Left renal cortex interstitium (tissue), 4 donors: ENCODE data around the gene CCNF. TPM values are rescaled to one million over a fixed set of nuclear protein-coding genes. Genes with fewer than 3 reads are reported as not detected.
A peak's percentile ranks its signal among the peaks of the same experiment; 100 is the strongest.

Experiments used
- DNase-seq, 4 donors: peaks; one replicate each; pipeline ENCODE4 v3.0.0-alpha.2; 2013; ENCODE audit warnings: low read depth in 4 of 4, low spot score in 2 of 4, missing footprints in 1 of 4
- polyA plus RNA-seq, 4 donors: library from polyadenylated mRNA; unstranded; fragments of 120-200 nt; gene quantifications; one replicate each; pipeline ENCODE4 v1.2.1, GENCODE V29; 2013; ENCODE audit not compliant: insufficient read length in 4 of 4

CCNF gene
- polyA plus RNA-seq, 4 donors = 8.8 to 14.1 (median 11.2) TPM

DNA sequence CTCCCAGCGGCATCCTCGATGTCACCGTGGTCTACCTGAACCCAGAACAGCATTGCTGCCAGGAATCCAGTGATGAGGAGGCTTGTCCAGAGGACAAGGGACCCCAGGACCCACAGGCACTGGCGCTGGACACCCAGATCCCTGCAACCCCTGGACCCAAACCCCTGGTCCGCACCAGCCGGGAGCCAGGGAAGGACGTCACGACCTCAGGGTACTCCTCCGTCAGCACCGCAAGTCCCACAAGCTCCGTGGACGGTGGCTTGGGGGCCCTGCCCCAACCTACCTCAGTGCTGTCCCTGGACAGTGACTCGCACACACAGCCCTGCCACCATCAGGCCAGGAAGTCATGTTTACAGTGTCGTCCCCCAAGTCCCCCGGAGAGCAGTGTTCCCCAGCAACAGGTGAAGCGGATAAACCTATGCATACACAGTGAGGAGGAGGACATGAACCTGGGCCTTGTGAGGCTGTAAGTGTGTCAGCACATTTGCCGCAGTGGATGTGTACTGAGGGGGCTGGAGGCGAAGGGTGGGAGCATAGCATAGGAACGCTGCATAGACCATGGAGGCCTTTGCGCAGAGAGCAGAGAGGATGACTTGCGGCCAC is 27.4 kb downstream of the CCNF start:
- DNase-seq = no peak

DNA sequence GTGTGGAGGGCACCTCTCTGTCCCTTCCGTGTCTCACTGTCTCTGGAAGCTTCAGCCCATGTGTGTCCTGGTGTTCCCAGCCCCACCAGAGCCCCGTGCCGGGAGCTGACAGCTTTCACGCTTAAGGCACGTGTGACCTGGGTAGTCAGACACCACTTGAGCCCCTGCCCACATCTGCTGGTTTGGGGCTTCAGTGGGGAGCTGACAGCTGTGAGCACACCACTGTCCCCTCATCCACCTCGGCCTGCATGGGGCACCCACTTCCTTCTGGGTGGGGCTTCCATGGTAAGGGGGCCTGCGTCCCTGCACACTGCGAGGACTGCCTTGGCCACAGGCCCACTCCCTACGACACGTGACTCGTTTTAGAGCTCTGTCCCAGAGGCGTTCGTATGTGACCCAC is 28.0 kb downstream of the CCNF start:
- DNase-seq = no peak

DNA sequence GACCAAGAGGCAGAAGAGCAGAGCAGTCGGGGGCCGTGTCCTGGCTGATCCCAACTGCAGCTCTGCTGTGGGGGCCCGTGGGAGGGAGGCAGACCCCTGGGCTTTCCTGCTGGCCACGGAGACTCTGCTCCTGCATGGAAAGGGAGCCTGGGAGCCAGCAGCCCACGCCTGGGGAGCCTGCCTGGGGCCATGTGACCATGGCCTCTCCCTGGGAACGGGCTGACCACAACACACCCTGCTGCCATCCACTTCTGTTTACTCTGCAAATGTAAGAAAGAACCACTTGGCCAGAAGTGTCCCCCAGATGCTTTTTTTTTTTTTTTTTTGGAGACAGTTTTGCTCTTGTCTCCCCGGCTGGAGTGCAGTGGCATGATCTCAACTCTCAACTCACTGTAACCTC is 28.7 kb downstream of the CCNF start:
- no peak for DNase-seq

DNA sequence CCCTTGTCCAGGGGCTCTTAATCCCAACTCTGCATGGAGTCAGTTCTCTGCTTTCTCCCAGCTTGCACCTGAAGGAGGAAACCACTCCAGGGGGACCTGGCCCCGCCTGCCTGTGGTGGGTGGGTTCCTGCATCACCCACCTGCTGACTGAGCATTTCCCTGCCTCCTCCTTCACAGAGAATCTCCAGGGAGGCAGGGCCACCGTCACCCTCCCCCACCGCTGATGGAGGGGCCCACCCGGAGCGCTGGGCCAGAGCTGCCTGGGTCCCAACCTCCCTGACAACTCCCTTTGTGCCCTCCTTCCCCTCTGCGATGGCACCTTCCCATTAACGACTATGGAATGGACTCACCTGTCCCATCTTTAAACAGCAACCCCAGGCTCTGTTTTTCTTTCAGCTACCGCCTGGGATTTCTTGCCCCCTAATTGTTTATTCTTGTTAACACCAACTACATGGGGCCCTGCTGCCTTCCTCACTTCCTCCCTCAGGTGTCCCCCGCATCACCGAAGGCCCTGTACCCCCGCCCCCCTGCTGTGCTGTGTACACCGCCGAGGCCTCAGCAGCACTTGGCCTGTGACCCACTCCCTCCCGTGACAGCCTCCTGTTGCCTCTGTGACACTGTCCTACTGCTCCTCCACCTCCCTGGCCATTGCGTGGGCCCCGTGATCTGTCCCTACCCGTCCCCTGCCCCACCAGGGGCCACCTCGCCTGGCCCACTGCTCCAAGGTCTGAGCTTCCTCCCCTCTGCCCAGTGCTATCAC is 29.8 kb downstream of the CCNF start:
- no peak for DNase-seq

DNA sequence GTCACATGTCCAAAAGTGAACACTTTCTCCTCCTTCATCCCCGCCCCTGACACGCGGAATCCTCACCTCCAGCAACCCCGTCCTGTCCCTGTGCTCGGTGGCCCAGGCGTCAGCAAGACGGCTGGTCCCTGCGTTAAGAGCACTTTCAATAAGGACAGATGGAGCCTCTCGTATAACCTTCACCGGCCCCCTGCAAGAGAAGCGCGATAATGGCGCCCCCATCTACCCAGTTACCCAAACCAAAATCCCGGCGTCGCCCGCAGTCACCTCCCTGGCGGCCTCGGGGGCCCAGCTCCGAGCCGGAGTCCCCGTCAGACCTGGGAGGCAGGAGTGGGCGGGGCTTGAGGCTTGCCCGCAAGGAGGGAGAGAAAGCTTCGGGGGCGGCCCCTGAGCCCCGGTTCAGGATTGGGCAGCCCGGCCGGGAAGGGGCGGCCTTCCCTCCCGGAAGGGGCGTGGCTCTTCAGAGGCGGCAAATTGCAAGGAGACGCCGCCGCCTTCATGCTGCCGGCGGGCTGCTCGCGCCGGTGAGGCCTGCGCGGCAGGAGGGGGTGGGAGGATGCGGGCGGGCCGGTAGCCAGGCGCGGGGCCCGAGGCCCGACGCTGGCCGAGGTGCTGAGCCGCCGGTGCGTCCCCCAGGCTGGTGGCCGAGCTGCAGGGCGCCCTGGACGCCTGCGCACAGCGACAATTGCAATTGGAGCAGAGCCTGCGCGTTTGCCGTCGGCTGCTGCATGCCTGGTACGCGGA is 30.6 kb downstream of the CCNF start, which contains the start of gene TEDC2:
Gene TEDC2, plus strand, starts transcription at position 463 of the 744 bp plus-strand sequence. Its CDS starts 36 bp downstream, at position 499.
- peak in 3 of 4 donors; percentile 82 to 93 (median 83) for DNase-seq

DNA sequence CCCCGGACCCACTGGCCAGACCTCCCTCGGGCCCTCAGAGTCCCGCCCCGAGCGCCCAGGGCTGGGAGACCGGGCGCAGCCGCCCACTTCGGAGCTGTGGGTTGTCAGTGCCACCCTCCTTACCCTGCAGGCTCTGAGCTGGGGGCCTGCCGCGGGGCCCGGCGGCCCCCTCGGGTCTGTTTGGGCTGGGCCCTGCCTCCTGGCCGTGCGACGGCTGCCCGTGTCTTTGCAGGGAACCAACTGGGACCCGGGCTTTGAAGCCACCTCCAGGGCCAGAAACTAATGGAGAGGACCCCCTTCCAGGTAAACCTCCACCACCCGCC is 31.1 kb downstream of the CCNF start:
- no peak for DNase-seq

DNA sequence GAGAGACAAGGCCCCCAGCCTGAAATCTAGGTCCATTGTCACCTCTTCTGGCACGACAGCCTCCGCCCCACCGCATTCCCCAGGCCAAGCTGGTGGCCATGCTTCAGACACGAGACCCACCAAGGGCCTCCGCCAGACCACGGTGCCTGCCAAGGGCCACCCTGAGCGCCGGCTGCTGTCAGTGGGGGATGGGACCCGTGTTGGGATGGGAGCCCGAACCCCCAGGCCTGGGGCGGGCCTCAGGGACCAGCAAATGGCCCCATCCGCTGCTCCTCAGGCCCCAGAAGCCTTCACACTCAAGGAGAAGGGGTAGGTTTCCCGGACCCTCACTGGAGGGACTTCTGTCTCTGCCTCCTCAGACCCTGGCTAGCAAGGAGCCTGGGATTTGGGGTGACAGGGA is 31.7 kb downstream of the CCNF start:
- DNase-seq = no peak

DNA sequence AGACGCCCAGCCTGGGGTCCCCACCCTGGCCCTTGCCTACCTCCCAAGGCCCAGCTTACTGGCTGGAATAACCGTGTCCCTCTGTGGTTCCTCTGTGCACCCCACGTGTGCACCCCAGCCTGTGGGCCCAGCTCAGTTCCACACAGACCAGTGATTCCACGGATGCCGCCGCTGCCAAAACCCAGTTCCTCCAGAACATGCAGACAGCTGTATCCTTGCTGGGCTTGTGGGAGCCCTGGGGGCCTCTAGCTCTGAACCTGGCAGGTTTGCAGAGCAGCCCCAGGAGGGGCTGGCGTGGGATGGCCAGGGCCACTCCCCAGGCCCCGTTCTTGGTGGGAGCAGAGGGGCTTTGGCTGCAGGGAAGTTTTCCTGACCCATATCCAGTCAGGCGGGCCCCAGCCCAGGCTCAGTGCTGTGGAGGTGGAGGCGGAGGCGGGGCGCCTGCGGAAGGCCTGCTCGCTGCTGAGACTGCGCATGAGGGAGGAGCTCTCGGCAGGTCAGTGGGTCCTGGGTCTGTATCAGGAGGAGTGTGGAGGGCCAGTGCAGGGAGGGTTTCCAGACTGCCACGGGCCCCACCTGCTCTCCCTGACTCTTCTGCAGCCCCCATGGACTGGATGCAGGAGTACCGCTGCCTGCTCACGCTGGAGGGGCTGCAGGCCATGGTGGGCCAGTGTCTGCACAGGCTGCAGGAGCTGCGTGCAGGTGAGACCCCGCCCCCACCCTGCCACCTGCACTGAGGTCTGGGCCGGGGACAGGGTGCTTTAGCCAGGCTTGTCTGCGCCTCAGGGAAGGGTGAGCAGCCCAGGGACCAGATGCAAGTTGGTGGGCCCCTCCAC is 33.0 kb downstream of the CCNF start:
- no peak for DNase-seq

DNA sequence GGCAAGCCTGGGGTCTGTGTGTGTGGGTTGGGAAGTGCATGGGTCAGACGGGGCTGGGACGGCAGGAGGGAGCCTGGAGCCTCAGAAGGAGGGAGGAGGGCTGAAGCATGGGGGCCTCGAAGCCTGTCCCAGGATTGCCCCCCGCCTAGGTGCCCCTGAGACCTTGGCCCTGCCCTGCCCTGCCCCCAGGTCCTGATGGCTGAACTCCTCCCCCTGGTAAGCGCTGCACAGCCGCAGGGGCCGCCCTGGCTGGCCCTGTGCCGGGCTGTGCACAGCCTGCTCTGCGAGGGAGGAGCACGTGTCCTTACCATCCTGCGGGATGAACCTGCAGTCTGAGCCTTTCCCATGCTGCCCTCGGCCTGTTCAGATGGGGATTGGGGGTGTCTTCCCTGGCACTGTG is 35.1 kb downstream of the CCNF start:
- DNase-seq = no peak

DNA sequence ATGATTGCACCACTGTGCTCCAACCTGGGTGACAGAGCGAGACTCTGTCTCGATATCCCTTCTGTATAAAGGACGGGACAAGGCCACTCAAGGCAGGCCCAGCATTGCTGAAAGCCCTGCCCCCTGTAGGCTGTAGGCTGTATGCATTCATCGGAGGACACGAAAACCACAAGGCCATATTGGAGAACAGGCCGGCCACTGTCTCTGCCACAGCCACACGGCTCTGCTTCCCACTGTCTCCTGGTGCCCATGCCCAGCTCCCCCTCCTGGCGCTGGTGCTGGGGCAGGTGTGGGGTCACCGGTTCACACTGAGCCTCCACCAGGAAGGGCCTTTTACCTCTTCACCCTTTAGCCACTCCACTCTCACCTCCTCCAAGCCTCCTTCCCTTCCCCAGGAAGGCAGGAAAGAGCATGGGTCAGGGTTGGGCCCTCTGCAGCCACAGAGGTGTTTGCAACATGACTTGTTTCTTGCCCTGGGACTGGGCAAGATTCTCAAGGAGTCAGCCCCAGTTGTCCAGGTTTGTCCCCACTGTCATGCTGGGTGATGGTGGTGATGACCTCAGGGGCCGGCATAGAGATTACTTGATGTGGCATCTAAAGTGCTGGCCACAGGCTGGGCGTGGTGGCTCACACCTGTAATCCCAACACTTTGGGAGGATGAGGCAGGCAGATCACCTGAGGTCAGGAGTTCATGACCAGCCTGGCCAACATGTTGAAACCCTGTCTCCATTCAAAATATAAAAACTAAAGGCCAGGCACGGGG is 36.6 kb downstream of the CCNF start:
- no peak for DNase-seq

DNA sequence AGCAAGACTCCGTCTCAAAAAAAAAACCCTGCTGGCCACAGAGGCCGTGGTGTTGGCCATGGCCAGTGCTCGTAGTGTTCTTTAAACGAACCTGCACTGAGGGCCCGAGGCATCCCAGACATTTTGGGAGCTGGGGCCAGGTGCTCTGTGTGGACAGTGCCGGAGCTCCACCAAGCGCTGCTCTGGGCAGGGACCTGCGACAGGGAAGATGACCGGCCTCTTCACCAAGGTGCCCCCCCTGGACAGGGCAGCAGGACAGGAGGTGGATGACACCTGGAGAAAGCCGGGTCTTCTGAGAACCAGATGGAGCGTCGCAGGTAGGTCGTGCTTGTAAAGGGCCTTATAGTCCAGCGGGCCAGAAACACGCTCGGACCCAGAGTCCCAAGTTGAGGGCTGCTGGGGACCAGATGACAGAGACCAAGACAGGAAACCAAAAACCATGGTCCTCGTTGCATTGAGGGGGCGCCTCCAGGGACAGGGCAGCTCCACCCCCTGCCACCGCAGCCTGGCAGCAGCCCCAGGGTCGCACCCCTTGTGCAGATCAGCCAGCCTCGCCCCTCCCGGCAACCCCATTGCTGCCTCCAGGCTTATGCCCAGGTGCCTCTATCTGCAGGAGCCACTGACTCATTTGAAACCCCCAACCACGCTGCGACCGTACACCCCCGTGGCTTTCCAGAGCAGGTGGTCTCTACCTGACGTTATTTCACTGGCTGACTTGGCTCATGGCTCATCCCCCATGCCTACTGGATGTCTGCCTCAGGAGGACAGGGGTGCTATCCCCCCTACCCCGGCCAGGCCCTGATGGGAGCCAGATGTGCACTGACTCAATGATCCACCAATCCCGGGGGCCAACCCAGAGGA is 37.6 kb downstream of the CCNF start:
- no peak for DNase-seq

DNA sequence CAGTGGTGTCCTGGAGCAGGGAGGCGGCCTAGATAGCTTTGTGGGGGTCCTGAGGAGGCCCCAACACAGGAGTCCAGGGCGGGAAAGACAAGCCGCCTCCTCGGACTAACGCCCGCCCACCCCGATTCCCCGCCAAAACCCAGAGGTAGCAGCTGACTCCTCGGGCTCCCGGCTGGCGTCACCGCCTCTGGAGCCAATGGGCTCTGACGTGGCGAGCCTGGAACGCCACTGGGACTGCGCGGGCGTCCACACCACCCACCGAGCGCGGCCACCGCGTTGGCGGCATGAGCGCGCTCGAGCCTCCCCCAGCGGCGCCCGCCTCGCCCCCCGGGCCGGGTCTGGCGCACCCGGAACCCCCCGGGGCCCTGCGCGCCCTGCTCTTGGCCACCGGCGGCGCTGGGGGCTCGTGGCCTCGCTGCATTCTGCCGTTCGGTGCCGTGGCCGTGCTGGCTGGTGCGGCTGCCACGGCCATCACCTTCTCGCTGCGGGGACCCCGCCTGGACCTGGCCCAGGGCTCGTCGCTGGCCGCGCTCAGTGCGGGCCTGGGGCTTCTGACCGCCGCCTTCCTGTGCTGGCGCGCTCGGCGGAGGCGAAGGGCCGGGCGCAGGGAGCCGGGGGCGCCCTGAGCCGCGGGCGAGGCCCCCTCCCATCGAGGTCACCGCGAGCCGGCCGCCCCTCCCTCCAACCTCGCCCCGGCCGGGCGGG is 38.4 kb downstream of the CCNF start:
- DNase-seq = no peak

DNA sequence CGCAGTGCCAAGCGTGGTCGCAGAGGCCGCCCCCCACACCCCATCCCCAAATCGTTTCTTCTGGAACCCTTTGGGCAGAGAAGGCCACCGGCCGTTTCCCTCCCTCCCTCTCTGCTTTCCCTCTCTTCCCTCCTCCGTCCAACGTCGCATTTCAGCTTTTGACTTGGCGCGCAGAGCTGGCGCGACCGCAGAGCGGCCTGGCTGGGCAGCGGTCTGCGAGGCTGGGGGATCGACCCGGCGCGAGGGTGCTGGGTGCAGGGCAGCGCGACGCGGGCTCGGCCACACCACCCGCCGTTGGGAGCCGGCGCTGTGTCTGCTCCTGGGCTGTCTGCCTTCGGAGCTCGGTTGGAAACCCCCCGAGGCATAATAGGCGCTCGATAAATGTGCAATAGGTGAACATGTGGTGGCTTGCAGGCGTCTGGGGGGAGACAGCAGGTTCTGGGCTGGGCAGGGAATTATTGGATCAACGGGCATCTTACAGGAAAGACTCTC is 39.0 kb downstream of the CCNF start:
- DNase-seq = no peak

DNA sequence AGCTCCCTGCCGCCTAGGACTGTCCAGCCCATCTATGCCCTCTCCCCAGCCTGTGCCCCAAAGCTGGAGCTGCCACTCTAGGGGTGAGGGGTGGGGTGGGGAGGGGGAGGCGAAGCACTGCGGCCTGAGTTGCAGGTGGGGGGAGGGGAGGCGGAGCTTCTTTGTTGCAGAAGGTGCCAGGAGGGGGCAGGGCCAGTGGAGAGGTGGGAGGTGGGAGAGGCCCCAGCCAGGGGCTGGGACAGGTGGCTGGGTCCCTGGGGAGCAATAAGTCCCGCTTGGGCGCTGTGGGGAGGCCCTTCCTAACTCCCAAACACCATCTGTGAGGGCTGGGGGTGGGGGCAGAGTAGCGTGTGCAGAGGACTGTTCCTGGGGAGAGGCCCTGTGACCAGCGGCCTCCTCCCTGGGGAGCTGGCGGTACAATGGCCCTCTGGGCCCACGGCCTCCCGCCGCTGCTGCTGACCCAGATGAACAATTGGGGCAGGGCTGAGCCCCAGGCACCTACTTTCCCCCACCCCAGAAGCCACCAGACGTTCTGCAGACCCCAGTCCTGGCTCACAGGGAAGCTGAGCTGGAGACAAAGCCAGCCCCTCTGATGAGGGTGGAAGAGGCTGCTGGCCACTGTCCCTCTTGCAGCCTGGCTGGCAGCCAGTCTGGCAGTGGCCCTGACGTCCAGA is 39.6 kb downstream of the CCNF start:
- DNase-seq = no peak

DNA sequence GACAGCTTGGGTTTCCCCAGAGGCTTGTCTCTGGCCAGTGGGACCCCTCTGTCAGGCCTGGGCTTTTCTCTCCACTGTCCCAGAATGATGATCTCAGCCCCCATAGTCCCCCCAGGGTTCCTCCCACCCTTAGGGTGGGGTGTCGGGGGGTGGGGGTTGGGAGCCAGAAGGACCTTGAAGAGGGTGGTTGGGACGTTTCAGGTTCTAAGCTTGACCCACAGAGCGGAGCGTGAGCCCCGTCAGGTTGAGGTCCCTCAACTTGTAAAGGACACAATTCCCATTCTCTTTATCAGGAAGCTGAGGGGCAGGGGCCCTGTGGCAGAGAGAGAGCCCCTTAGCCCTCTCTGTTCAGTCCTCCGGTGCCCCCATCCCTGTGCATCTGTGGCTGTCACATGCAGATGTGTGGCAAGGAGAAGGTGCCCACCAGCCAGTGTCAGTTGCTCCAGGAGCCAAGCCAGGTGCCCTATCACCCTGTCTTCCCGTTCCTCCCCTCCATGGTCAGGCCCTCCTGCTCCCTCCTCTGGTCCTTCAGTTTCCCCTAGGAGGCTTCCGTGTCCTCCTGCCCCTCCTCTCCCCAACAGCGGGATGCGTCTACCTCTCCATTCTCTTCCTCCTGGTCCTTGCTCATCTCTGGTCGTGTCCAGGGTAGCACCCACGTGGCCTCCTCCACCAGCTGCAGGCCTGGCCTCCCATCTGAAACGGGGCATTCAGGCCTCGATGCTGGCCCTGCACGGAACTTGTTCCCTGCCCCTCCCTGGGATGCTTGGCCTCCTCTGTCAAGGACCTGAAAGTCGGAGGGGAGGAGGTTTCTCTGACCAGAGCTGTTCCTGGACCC is 40.4 kb downstream of the CCNF start:
- DNase-seq = no peak

DNA sequence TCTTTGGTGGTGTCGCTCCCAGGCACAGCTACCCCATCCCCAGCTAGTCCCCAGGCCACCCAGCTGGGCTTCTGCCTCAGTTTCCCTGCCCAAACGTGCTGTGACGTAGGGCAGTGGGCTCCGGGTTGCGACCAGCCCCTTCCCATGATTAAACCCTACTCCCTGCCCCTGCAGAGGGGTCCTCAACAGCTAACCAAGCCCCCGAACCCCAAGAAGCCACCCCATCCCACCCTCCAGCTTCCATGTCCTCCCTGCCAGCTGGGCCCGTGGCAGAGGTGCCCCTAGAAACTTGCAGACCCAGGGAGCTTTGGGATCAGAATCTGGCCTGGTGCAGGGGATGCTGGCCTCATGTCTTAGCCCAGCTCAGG is 41.0 kb downstream of the CCNF start:
- no peak for DNase-seq

DNA sequence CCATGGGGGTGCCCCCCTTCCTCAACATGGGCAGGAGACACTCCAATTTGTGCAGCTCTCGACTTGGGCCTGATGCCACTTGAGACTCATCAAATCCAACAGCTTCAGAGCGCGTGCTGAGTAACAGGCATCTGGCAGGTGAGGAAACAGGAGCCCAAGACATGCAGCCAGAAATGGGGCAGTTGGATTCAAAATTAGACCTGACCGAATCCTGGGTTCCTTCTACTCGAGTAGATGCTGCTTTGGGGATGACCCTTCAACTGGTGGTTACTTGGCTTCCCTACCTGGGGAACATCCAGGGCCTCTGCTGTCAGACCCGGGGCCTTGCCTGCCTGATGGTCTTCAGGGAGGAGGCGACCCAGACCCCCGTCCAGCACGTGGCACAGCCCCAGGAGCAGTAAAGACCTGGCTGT is 41.4 kb downstream of the CCNF start:
- no peak for DNase-seq
